GM18505 (cell line): ENCODE results near the gene ANXA8.
"Not testable (repeated sequence)": the region's sequence is repeated elsewhere in the genome, so short reads cannot be mapped to it uniquely, and the experiment has no call there.

Source experiments
- ATAC-seq: cut with Tn5 transposase; IDR thresholded peaks from one replicate; pipeline ENCODE4 v1.9.1; 2021; ENCODE audit not compliant: unreplicated experiment
- POLR2A ChIP-seq: IDR thresholded peaks from 4 replicates; pipeline ENCODE4 v1.6.1; 2011; ENCODE audit warnings: borderline replicate concordance; ENCODE audit not compliant: insufficient read depth, insufficient read length; ENCODE audit errors: extremely low read depth

ANXA8 gene

DNA sequence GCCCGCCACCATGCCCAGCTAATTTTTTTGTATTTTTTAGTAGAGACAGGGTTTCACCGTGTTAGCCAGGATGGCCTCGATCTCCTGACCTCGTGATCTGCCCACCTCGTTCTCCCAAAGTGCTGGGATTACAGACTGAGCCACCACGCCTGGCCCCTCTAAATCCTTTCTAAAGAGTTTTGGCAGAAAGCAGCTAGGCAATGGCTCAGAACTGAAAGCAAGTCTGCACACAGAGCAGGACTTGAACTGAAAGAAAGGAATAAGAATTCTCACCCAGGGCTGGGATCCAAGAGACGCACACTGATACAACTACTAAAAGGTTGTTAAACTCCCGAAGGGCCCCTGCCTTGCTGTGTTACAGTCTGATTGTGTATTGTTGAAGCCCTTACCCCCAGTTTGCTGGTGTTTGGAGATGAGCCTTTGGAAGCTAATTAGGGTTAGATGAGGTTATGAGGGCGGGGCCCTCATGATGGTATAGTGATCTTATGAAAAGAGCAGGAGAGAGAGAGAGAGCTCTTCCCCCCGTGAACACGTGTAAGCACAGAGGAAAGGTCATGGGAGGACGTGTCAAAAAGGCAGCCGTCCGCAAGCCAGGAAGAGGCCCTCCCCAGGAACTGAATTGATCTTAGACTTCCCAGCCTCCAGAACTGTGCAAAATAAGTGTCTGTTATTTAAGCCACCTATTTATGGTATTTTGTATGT is 18.5 kb downstream of the ANXA8 start:
- not testable (repeated sequence) for ATAC-seq

DNA sequence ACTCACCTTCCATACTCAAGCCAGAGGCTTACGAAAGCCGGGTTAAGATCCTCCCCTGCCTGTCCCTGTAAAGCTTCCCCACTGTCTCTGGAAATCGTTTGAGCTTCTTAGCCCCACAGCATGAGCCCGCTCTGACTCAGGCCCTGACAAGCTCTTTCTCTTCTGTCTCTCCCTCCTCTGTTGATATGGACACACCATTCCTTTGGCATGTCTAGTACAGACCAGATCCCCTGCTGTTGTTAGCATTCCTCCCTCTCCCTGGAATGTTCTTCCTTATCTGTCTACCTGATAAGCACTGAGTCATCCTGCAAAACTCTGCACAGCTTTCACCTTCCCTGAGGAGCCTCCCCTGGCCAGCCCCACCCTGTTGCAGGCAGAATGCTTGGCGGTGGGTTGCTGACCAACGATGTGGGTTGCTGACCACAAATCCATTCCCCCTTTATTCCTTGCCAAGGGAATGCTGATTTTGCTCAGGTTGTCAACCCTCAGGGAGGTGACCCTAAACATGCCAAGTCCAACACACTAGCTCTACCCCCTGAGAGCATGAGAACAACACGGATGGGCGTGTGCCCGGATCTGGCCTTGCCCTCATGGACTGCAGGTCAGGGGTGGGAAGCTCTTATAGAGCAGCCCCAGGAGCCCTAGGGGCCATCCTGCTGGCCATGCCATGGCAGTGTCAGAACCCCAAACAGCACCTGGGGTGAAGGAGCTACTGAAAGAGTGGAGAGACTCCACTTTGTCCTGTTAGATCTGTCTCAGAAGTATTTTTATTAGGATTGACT is 21.1 kb downstream of the ANXA8 start:
- not testable (repeated sequence) for ATAC-seq

DNA sequence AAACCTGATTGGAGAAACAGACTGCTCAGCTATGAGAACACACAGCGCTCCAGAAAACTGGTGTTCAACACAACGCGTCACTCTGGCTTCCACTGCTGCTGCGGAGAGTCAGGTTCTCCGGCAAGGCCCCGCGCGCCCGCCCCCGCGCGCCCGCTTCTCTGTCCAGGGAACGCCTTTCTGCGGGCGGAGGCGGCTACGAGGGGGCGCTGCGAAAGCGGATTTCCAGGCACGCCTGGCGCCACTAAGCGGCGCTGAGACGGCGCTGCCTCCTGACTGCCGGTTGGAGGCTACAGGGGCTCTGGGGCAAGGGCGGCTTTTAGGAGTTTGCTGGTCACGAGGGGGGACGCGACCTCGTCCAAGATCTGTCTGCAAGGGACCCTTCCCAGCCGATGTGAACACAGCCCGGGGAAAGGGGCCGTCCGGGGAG is 22.6 kb downstream of the ANXA8 start:
- ATAC-seq: peak; percentile 69

DNA sequence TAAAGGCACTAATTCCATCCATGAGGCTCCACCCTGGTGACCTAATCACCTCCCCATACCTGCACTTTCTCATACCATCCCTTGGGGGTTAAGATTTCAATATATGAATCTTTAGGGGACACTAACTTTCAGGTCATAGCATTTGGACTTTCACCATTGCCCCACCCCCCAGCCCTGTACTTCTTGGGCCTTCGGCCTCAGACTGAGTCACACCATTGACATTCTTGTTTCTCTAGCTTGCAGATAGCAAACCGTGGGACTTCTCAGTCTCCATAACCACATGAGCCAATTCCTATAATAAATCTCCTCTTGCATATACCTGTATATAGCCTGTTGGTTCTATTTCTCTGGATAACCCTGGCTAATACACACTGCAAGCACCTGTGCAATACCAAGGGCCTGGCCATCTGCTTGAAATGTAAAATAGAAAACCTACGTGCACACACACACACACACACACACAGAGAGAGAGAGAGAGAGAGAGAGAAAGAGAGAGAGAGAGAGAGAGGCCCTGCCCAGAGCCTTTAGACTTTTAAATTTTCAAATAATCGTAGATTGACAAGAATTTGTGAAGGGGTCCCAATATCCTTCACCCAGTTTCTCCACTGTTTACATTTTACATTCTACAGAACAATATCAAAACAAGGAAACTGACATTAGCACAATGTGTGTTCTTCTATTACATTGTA is 25.3 kb downstream of the ANXA8 start:
- no peak for ATAC-seq
- TF ChIP-seq POLR2A: no peak

DNA sequence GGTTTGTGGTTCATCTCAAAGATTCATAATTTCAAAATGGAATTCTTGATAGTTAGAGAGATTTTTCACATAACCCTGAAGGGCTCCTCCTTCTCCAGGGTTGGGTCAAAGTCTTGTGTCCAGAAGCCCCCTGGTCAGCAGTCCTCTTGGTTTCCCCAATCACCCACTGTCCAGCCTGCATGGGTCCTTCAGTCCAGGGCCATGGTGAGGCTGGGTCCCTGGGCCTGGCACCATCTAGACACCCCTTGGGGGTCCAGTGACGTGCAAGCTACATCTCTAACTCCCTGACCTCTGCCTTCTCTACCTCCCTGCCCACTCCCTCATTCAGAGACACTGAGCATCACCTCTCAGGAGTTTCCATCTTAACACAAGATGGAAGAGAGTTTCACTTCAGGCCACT is 26.1 kb downstream of the ANXA8 start:
- no peak for ATAC-seq

DNA sequence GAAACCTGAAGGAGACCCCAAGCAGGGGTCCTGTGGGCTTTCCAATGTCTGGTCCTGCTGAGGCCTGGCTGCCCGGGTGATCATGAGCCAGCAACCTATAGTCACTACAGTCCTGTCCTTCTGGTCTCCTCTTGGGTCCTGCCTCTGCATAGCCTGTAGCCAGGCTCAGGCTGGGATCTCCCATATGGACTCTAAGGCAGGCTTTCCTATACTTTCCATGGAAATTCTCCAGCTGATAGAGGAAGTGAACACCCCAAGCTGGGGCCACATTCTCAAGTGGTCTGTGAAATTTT is 26.4 kb downstream of the ANXA8 start:
- no peak for ATAC-seq
- TF ChIP-seq POLR2A: no peak

More for the DNA sequence above, 26.1 kb downstream of the ANXA8 start:
- TF ChIP-seq POLR2A: no peak

DNA sequence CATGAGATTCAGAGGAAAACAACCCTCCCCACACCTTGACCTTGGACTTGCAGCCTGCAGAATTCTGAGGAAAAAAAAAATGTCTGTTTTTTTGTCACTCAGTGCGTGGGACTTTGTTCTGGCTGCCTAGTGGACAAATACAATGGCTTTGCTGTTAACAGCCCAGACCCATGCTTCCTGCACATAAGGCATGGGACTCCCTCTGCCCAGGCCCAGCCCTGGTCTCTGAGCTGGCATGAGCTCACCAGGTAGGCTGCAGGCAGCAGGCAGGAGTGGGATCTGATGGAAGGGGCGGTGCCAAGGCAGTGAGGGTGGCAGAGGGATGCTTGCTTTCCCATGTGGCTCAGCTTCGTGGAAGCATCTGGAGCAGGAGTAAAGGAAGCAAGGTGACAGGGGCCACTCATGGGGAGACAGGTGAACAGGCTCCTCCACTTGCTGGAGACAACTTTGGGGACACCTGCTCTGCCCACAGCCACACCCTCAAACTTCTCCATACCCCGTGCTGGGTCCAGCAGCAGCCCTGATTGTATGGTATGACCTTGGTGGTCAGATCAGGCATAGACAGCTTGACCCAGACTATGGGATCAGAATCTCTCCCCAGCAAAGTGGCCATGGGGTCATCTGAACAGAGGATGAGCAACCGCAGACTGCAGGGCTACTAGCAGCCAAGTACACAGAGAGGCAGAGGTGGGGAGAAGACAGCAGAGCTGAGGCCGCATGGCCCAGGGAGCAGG is 27.0 kb downstream of the ANXA8 start:
- no peak for TF ChIP-seq POLR2A
- ATAC-seq: no peak

DNA sequence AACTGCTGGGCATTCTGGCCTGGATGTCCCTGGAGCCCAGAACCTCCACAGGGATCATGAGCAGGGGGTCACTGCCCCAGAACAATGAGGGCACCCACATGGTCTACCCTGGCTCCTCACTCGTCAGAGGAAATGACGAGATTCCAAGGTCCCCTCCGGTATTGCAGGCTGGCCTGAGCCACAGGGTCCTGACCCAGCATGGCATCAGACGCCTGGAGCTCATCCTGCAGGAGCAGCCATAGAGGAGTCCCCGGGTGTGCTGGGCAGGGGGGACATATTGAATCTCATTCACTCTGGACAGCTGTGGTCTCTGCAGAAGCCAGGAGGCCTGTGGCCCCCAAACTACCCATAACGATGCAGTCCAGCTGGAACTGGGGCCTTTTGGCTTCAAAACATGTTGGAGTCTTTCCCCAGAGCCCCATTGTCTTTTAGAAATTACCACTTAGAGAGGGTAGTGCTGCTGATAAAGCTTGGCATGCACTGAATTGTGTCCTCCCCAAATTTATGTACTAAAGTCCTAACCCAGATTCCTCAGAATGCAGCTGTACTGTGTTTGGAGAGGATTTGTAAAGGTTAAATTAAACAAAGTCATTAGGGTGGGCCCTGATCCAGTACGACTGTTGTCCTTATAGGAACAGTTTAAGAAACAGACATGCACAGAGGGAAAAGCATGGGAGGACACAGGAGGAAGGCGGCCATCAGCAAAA is 27.7 kb downstream of the ANXA8 start:
- no peak for TF ChIP-seq POLR2A
- ATAC-seq: no peak

DNA sequence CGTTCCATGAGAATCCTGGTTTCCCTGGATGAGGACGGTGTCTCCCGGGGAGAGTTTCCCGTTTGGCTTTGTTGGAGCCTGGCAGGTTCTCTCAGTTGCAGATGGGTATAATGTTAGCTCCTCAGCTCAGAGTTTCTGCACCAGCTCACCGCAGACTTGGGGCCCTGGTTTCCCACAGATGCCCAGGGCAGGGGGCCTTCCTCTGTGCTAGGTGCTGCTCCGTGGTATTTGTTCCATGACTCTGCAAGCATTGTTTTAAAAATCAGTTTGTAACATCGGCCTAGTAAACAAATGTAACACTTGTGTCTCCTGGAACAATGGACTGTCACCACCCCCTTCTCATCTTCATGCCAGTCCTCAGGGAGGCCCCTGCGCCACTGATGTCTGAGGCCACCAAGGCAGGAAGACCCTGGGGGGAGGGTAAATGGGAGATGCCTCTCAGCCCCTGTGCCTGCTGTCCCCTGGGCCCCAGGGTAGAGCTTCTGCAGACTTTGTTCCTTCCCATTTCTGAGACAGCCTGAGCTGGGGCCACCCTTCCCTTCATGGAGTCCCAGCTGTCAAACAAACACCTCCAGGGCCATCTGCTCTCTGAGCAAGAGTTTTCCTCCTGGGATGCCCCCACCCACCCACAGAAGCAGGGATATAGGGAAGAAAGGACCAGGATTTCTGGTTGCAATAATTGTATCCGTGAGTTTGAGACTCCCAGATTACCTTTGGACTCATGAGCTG is 28.4 kb downstream of the ANXA8 start:
- ATAC-seq: not testable (repeated sequence)

DNA sequence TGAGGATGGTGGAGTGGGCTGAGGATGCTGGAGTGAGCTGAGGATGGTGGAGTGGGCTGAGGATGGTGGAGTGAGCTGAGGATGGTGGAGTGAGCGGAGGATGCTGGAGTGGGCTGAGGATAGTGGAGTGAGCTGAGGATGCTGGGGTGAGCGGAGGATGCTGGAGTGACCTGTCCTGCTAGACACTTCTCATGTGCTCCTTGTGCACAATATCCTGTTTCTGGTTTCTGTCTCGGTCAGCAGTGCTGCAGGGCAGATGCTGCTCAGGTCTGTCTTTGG is 29.2 kb downstream of the ANXA8 start:
- no peak for ATAC-seq
- no peak for TF ChIP-seq POLR2A

DNA sequence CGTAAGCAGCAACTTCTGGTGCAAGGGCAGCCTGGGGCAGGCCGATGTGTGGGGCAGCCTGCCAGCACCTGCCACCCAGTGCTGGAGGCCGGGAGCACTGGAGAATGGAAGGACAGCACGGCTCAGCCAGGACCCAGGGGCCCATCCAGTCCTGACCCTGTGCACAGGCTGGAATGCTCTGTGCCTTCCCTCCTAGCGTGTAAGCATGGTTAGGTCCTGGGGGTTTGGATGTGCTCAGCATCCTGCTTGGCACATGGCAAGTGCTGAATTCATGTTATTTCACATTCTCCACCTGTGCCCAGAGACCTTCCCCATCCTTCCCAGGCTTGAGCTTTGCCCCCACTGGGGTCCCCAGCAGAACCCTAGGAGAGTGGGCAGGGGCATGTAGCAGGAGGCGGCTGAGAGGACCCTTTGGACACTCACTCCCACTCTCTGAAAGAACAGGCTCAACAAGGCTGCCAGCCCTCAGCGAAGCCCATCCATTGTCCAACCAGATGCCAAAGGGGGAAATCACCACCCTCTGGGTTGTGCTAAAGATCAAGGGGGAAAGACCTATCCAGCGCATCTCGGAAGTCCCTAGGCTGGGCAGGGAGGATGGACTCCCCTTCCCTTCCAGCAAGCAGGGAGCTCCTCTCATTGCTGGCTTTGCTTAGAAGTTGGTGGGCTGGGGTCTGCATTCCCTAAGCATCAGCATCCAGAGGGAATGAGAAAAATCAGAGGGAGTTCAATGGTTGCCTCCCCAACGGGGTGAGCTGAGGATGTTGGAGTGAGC is 29.7 kb downstream of the ANXA8 start:
- TF ChIP-seq POLR2A: no peak
- ATAC-seq: no peak
